ENCODE data around the gene TEC.

DNA sequence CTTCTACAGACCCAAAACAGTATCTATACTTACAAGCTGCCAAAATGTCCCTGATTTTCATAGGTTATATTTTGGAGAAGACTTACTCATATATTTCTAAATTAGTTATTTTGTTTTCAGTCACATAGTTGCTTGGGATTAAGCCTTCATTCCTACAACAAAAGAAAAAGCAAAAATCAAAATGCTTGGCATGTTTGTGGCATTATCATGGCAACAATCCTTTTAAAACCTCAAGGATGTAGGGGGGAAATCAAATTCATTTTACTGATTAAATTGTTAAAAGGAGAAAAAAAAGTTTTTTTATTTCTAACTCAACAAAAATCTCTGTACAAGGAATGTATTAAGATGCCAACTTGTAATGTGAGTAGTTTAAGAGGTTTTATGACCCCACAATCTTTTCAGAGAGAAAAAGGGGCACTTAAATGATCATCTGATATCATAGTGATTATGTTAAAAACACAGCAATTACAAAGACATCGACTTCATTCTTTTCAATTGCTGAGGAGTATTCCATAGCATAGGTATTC lies 159.1 kb downstream of the TEC start:
- TF ChIP-seq CEBPB (IDR thresholded peaks at IDR 0.05; ENCODE audit: low read depth): no peak
- no peak for TF ChIP-seq CTCF (IDR thresholded peaks at IDR 0.05 in 2 of 3, conservative IDR thresholded peaks at IDR 0.05 in 1 of 3; ENCODE audit: borderline replicate concordance in 1 of 3, insufficient read depth in 1 of 3, low read depth in 2 of 3, low read length in 2 of 3)
- no peak for TF ChIP-seq POLR2A (IDR thresholded peaks at IDR 0.05; ENCODE audit: borderline replicate concordance, extremely low read depth, insufficient read depth, insufficient read length)
- no peak for TF ChIP-seq ZFX (IDR thresholded peaks at IDR 0.05)
- no peak for TF ChIP-seq ZNF274 (IDR thresholded peaks at IDR 0.05; ENCODE audit: low read depth, low read length)
- TF ChIP-seq SP1 (IDR thresholded peaks at IDR 0.05; ENCODE audit: low read depth): no peak
- no peak for TF ChIP-seq FOSL1 (IDR thresholded peaks at IDR 0.05; ENCODE audit: low read depth)
- no peak for TF ChIP-seq RAD21 (IDR thresholded peaks at IDR 0.05; ENCODE audit: low read depth)
- TF ChIP-seq ELF1 (IDR thresholded peaks at IDR 0.05; ENCODE audit: borderline replicate concordance, low read depth): no peak
- TF ChIP-seq EZH2 (IDR thresholded peaks at IDR 0.05): no peak
- no peak for TF ChIP-seq ATF3 (IDR thresholded peaks at IDR 0.05)
- TF ChIP-seq, protein P1, sequence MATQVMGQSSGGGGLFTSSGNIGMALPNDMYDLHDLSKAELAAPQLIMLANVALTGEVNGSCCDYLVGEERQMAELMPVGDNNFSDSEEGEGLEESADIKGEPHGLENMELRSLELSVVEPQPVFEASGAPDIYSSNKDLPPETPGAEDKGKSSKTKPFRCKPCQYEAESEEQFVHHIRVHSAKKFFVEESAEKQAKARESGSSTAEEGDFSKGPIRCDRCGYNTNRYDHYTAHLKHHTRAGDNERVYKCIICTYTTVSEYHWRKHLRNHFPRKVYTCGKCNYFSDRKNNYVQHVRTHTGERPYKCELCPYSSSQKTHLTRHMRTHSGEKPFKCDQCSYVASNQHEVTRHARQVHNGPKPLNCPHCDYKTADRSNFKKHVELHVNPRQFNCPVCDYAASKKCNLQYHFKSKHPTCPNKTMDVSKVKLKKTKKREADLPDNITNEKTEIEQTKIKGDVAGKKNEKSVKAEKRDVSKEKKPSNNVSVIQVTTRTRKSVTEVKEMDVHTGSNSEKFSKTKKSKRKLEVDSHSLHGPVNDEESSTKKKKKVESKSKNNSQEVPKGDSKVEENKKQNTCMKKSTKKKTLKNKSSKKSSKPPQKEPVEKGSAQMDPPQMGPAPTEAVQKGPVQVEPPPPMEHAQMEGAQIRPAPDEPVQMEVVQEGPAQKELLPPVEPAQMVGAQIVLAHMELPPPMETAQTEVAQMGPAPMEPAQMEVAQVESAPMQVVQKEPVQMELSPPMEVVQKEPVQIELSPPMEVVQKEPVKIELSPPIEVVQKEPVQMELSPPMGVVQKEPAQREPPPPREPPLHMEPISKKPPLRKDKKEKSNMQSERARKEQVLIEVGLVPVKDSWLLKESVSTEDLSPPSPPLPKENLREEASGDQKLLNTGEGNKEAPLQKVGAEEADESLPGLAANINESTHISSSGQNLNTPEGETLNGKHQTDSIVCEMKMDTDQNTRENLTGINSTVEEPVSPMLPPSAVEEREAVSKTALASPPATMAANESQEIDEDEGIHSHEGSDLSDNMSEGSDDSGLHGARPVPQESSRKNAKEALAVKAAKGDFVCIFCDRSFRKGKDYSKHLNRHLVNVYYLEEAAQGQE (IDR thresholded peaks at IDR 0.05; ENCODE audit: low read depth): no peak
- no peak for TF ChIP-seq SRF (IDR thresholded peaks at IDR 0.05; ENCODE audit: low read depth)
- TF ChIP-seq POLR2AphosphoS5 (IDR thresholded peaks at IDR 0.05; ENCODE audit: low read depth, low read length): no peak
